SK-N-SH treated with all-trans-retinoic acid at 6 μM for 48 hours (cell line): Measurements from ENCODE around the gene CDC45.

Experiments
- ATAC-seq: fragments of 200-7000 bp; cut with Tn5 transposase; 3 replicates; pipeline ENCODE4 v1.9.1; 2020; ENCODE audit warnings: mild to moderate bottlenecking, moderate library complexity
- ARNTL ChIP-seq: fragments of 450-650 bp; formaldehyde crosslinking; IDR thresholded peaks from 2 replicates; pipeline ENCODE4 v1.5.0; 2020; ENCODE audit warnings: low read depth, mild to moderate bottlenecking, moderate library complexity, borderline replicate concordance
- CREB5 ChIP-seq: fragments of 250-450 bp; sonication (Bioruptor Pico); IDR thresholded peaks from 2 replicates; pipeline ENCODE4 v1.5.1; 2020; ENCODE audit warnings: low read depth, mild to moderate bottlenecking, moderate library complexity
- CSDC2 ChIP-seq: fragments of 250-450 bp; sonication (Bioruptor Pico); IDR thresholded peaks from 2 replicates; pipeline ENCODE4 v1.5.0; 2020; ENCODE audit warnings: mild to moderate bottlenecking, moderate library complexity
- CSRNP3 ChIP-seq: fragments of 250-450 bp; sonication (Bioruptor Pico); IDR thresholded peaks from 2 replicates; pipeline ENCODE4 v1.5.1; 2021; ENCODE audit warnings: mild to moderate bottlenecking, moderate library complexity
- GLIS3 ChIP-seq: fragments of 250-450 bp; sonication (Bioruptor Pico); IDR thresholded peaks from 2 replicates; pipeline ENCODE4 v1.5.0; 2020; ENCODE audit warnings: mild to moderate bottlenecking, moderate library complexity
- ISL1 ChIP-seq: fragments of 250-450 bp; sonication (Bioruptor Pico); IDR thresholded peaks from 2 replicates; pipeline ENCODE4 v2.1.2; 2022; ENCODE audit warnings: mild to moderate bottlenecking, moderate library complexity
- OSR1 ChIP-seq: fragments of 250-450 bp; sonication (Bioruptor Pico); IDR thresholded peaks from 2 replicates; pipeline ENCODE4 v1.8.0; 2022; ENCODE audit warnings: moderate library complexity, mild to moderate bottlenecking, inconsistent platforms
- PPARA ChIP-seq: fragments of 250-450 bp; sonication (Bioruptor Pico); IDR thresholded peaks from 2 replicates; pipeline ENCODE4 v1.5.0; 2020; ENCODE audit warnings: mild to moderate bottlenecking, borderline replicate concordance
- RARB ChIP-seq: fragments of 250-450 bp; sonication (Bioruptor Pico); IDR thresholded peaks from 2 replicates; pipeline ENCODE4 v1.8.0; 2021; ENCODE audit warnings: mild to moderate bottlenecking, moderate library complexity
- SNAI2 ChIP-seq: fragments of 250-450 bp; sonication (Bioruptor Pico); IDR thresholded peaks from 2 replicates; pipeline ENCODE4 v1.5.0; 2020; ENCODE audit warnings: mild to moderate bottlenecking, moderate library complexity
- TOX ChIP-seq: fragments of 250-450 bp; sonication (Bioruptor Pico); IDR thresholded peaks from 2 replicates; pipeline ENCODE4 v1.8.0; 2021; ENCODE audit warnings: mild to moderate bottlenecking, moderate library complexity, borderline replicate concordance
- ZC3H10 ChIP-seq: fragments of 250-450 bp; sonication (Bioruptor Pico); IDR thresholded peaks from 2 replicates; pipeline ENCODE4 v1.5.1; 2021; ENCODE audit warnings: mild to moderate bottlenecking, moderate library complexity
- ZFP3 ChIP-seq: fragments of 250-450 bp; sonication (Bioruptor Pico); IDR thresholded peaks from 2 replicates; pipeline ENCODE4 v1.5.0; 2020; ENCODE audit warnings: mild to moderate bottlenecking, moderate library complexity
- ZFP30 ChIP-seq: fragments of 450-650 bp; formaldehyde crosslinking; IDR thresholded peaks from 2 replicates; pipeline ENCODE4 v1.5.0; 2022; ENCODE audit warnings: mild to moderate bottlenecking, moderate library complexity
- ZNF565 ChIP-seq: fragments of 450-650 bp; formaldehyde crosslinking; conservative IDR thresholded peaks from 2 replicates; pipeline ENCODE4 v1.5.0; 2020; ENCODE audit warnings: low read depth, mild to moderate bottlenecking, moderate library complexity
- ZNF70 ChIP-seq: fragments of 450-650 bp; formaldehyde crosslinking; IDR thresholded peaks from 2 replicates; pipeline ENCODE4 v1.5.0; 2020; ENCODE audit warnings: mild to moderate bottlenecking, moderate library complexity
- ZNF8 ChIP-seq: fragments of 450-650 bp; formaldehyde crosslinking; IDR thresholded peaks from 2 replicates; pipeline ENCODE4 v1.5.0; 2020; ENCODE audit warnings: mild to moderate bottlenecking, moderate library complexity
- TF ChIP-seq, protein P1 (sequence below): fragments of 250-450 bp; sonication (Bioruptor Pico); IDR thresholded peaks from 2 replicates; pipeline ENCODE4 v1.8.0; 2021; ENCODE audit warnings: low read depth, mild to moderate bottlenecking, moderate library complexity, borderline replicate concordance
- TF ChIP-seq, protein P2 (sequence below): fragments of 250-450 bp; sonication (Bioruptor Pico); IDR thresholded peaks from 2 replicates; pipeline ENCODE4 v1.8.0; 2020; ENCODE audit warnings: mild to moderate bottlenecking, moderate library complexity, borderline replicate concordance
- TF ChIP-seq, protein P3 (sequence below): fragments of 250-450 bp; sonication (Bioruptor Pico); IDR thresholded peaks from 2 replicates; pipeline ENCODE4 v1.5.0; 2020; ENCODE audit warnings: mild to moderate bottlenecking, moderate library complexity

The CDC45 gene

DNA sequence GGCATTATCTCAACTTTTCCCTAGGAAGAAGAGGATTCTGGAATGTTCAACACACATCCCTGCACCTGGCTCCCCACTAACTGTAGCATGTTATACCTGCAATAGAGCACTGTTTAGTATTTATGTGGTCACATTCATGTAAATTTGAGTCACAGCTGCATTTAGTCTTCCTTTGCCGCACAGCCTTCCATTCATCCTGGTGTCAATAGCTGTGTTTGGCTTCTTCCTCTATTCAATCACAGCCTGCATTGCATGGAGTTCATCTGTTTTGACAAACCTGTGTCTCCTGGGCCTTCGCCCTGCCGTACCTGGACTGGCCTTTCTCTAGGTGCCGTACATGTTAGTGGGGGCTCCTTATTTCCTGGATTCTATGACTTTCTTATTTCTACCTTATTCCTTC lies 28.1 kb upstream of the CDC45 start:
- no peak for TF ChIP-seq ZNF8 (CRISPR knock-in tag)
- TF ChIP-seq SNAI2 (CRISPR knock-in tag), result no peak
- TF ChIP-seq, protein P1, sequence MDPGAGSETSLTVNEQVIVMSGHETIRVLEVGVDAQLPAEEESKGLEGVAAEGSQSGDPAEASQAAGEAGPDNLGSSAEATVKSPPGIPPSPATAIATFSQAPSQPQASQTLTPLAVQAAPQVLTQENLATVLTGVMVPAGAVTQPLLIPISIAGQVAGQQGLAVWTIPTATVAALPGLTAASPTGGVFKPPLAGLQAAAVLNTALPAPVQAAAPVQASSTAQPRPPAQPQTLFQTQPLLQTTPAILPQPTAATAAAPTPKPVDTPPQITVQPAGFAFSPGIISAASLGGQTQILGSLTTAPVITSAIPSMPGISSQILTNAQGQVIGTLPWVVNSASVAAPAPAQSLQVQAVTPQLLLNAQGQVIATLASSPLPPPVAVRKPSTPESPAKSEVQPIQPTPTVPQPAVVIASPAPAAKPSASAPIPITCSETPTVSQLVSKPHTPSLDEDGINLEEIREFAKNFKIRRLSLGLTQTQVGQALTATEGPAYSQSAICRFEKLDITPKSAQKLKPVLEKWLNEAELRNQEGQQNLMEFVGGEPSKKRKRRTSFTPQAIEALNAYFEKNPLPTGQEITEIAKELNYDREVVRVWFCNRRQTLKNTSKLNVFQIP (CRISPR knock-in tag), result no peak
- no peak for TF ChIP-seq ZFP3
- no peak for ATAC-seq

DNA sequence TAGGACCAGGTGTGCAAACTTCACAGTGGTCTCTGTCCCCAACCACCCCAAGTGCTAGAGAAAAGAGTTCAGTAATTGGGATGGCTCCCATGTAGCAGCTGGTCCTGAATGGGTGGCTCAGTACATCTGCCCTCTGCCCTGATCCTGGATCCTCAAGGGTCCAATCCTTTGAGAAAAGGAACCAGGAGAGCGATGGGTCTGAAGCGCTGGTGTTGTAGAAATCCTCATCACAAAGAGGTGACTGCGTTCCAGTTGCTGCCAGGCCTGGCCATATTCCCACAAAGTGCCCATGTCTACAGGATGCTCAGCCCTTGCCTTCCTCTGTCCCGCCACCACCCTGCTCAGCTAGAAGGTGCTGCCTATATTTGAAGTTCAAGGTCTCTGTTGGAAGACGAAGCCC lies 26.0 kb upstream of the CDC45 start:
- TF ChIP-seq GLIS3 (CRISPR knock-in tag), result no peak
- no peak for TF ChIP-seq ZNF70
- TF ChIP-seq ZFP30 (CRISPR knock-in tag), result no peak
- TF ChIP-seq, all 23 proteins: peak for 0
- ATAC-seq, result no peak

GRCh38 chr22:19454156-19454555 lies 25.6 kb upstream of the CDC45 start:
- TF ChIP-seq, protein P2, sequence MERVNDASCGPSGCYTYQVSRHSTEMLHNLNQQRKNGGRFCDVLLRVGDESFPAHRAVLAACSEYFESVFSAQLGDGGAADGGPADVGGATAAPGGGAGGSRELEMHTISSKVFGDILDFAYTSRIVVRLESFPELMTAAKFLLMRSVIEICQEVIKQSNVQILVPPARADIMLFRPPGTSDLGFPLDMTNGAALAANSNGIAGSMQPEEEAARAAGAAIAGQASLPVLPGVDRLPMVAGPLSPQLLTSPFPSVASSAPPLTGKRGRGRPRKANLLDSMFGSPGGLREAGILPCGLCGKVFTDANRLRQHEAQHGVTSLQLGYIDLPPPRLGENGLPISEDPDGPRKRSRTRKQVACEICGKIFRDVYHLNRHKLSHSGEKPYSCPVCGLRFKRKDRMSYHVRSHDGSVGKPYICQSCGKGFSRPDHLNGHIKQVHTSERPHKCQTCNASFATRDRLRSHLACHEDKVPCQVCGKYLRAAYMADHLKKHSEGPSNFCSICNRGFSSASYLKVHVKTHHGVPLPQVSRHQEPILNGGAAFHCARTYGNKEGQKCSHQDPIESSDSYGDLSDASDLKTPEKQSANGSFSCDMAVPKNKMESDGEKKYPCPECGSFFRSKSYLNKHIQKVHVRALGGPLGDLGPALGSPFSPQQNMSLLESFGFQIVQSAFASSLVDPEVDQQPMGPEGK, result no peak
- TF ChIP-seq, protein P3, sequence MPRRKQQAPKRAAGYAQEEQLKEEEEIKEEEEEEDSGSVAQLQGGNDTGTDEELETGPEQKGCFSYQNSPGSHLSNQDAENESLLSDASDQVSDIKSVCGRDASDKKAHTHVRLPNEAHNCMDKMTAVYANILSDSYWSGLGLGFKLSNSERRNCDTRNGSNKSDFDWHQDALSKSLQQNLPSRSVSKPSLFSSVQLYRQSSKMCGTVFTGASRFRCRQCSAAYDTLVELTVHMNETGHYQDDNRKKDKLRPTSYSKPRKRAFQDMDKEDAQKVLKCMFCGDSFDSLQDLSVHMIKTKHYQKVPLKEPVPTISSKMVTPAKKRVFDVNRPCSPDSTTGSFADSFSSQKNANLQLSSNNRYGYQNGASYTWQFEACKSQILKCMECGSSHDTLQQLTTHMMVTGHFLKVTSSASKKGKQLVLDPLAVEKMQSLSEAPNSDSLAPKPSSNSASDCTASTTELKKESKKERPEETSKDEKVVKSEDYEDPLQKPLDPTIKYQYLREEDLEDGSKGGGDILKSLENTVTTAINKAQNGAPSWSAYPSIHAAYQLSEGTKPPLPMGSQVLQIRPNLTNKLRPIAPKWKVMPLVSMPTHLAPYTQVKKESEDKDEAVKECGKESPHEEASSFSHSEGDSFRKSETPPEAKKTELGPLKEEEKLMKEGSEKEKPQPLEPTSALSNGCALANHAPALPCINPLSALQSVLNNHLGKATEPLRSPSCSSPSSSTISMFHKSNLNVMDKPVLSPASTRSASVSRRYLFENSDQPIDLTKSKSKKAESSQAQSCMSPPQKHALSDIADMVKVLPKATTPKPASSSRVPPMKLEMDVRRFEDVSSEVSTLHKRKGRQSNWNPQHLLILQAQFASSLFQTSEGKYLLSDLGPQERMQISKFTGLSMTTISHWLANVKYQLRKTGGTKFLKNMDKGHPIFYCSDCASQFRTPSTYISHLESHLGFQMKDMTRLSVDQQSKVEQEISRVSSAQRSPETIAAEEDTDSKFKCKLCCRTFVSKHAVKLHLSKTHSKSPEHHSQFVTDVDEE (CRISPR knock-in tag), result no peak
- TF ChIP-seq RARB (CRISPR knock-in tag) (no peak), ZFP30 (CRISPR knock-in tag) (no peak), PPARA (CRISPR knock-in tag) (no peak)
- ATAC-seq, result no peak

DNA sequence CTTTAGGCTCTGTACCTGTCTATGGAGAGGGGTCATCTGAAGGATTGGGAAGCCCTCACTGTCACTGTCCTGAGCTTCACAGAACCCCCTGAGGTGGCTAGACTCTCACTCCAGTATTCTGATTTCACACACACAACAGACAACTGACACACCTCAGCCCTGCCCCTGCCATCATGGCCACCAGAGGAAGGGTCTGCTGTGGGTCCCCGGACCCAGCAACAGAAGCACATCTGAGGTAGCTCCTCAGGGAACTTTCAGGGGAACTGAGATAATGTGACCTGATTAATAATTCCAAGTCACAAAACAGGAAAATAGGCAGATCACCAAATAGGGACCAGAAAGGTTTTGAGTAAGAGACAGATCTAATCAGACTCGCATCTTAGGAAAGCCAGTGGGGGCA lies 24.7 kb upstream of the CDC45 start:
- no peak for TF ChIP-seq GLIS3 (CRISPR knock-in tag)
- no peak for TF ChIP-seq ZNF70
- TF ChIP-seq PPARA (CRISPR knock-in tag), result no peak
- no peak for TF ChIP-seq ZNF565
- TF ChIP-seq, protein P1 (CRISPR knock-in tag), result no peak
- no peak for TF ChIP-seq ARNTL
- TF ChIP-seq OSR1, result no peak
- no peak for TF ChIP-seq ZFP30 (CRISPR knock-in tag)
- no peak for TF ChIP-seq ISL1 (CRISPR knock-in tag)
- no peak for TF ChIP-seq ZC3H10 (CRISPR knock-in tag)
- no peak for TF ChIP-seq CSRNP3
- no peak for TF ChIP-seq TOX (CRISPR knock-in tag)
- TF ChIP-seq, protein P2, result no peak
- no peak for TF ChIP-seq ZNF8 (CRISPR knock-in tag)
- TF ChIP-seq, protein P3 (CRISPR knock-in tag), result no peak
- TF ChIP-seq CREB5, result no peak
- no peak for TF ChIP-seq RARB (CRISPR knock-in tag)
- no peak for TF ChIP-seq CSDC2
- ATAC-seq, result no peak
